HG02973 (cell line): ENCODE measurements around the gene C3orf20.
"Not testable (repeated sequence)": the region's sequence is repeated elsewhere in the genome, so short reads cannot be mapped to it uniquely, and the experiment has no call there.

ENCODE experiments used
- ATAC-seq: cut with Tn5 transposase; IDR thresholded peaks from one replicate; pipeline ENCODE4 v1.9.1; 2021; ENCODE audit warnings: moderate library complexity; ENCODE audit not compliant: unreplicated experiment

C3orf20 gene

GRCh38 chr3:14793858-14794234 is 118.9 kb downstream of the C3orf20 start:
- ATAC-seq = no peak

- ATAC-seq = no peak
These were observed 119.5 kb downstream of the C3orf20 start for GRCh38 chr3:14794435-14794834.

- ATAC-seq = no peak
These were observed 121.1 kb downstream of the C3orf20 start for GRCh38 chr3:14795996-14796395.

- no peak for ATAC-seq
These were observed 121.6 kb downstream of the C3orf20 start for GRCh38 chr3:14796403-14797077.

- ATAC-seq = no peak
These were observed 122.8 kb downstream of the C3orf20 start for GRCh38 chr3:14797731-14798130.

- no peak for ATAC-seq
These were observed 123.3 kb downstream of the C3orf20 start for GRCh38 chr3:14798231-14798630.

GRCh38 chr3:14799146-14799545 is 124.2 kb downstream of the C3orf20 start:
- ATAC-seq = no peak

- no peak for ATAC-seq
These were observed 126.1 kb downstream of the C3orf20 start for GRCh38 chr3:14801031-14801430.

- no peak for ATAC-seq
These were observed 126.9 kb downstream of the C3orf20 start for GRCh38 chr3:14801668-14802380.

GRCh38 chr3:14802381-14802731 is 127.4 kb downstream of the C3orf20 start:
- no peak for ATAC-seq

GRCh38 chr3:14803101-14803980 is 128.4 kb downstream of the C3orf20 start:
- no peak for ATAC-seq

GRCh38 chr3:14803981-14804834 is 129.3 kb downstream of the C3orf20 start:
- no peak for ATAC-seq

GRCh38 chr3:14804835-14805780 is 130.2 kb downstream of the C3orf20 start:
- no peak for ATAC-seq

GRCh38 chr3:14805961-14806537 is 131.1 kb downstream of the C3orf20 start:
- ATAC-seq = no peak

- no peak for ATAC-seq
These were observed 131.8 kb downstream of the C3orf20 start for GRCh38 chr3:14806641-14807263.

- ATAC-seq = no peak
These were observed 133.1 kb downstream of the C3orf20 start for GRCh38 chr3:14808025-14808424.

- no peak for ATAC-seq
These were observed 133.7 kb downstream of the C3orf20 start for GRCh38 chr3:14808502-14809266.

- ATAC-seq = not testable (repeated sequence)
These were observed 134.7 kb downstream of the C3orf20 start for GRCh38 chr3:14809611-14810010.
